H9 (cell line): ENCODE data around the gene TMED7. TPM values are rescaled to one million over a fixed set of nuclear protein-coding genes. Genes with fewer than 3 reads are reported as not detected.

ENCODE experiments used
- DNase-seq: peaks from one replicate; pipeline ENCODE4 v3.0.0-alpha.2; 2017
- H2AFZ ChIP-seq: one replicate; pipeline ENCODE4 v1.6.1; 2013; ENCODE audit warnings: mild to moderate bottlenecking, low read length, control low read depth, moderate library complexity
- H2AK5ac ChIP-seq: 2 replicates; pipeline ENCODE4 v1.6.1; 2013; ENCODE audit warnings: low read length, control low read depth, mixed read lengths; ENCODE audit not compliant: insufficient read length
- H2BK120ac ChIP-seq: one replicate; pipeline ENCODE4 v1.6.1; 2013; ENCODE audit warnings: low read depth, mild to moderate bottlenecking, low read length, control low read depth, inconsistent platforms; ENCODE audit not compliant: poor library complexity, severe bottlenecking
- H2BK12ac ChIP-seq: 2 replicates; pipeline ENCODE4 v1.6.1; 2013; ENCODE audit warnings: low read length, control low read depth, mixed read lengths, low read depth; ENCODE audit not compliant: insufficient read length
- H2BK15ac ChIP-seq: 2 replicates; pipeline ENCODE4 v1.6.1; 2013; ENCODE audit warnings: low read depth, low read length, control low read depth
- H2BK20ac ChIP-seq: one replicate; pipeline ENCODE4 v1.6.1; 2013; ENCODE audit warnings: low read depth, mild to moderate bottlenecking, low read length, control low read depth, inconsistent platforms; ENCODE audit not compliant: poor library complexity, severe bottlenecking
- H2BK5ac ChIP-seq: 2 replicates; pipeline ENCODE4 v1.6.1; 2013; ENCODE audit warnings: low read length, control low read depth, mixed read lengths; ENCODE audit not compliant: insufficient read length
- H3K14ac ChIP-seq: 2 replicates; pipeline ENCODE4 v1.6.1; 2013; ENCODE audit warnings: low read length, control low read depth; ENCODE audit not compliant: insufficient read depth
- H3K18ac ChIP-seq: 2 replicates; pipeline ENCODE4 v1.6.1; 2013; ENCODE audit warnings: low read depth, mild to moderate bottlenecking, mixed read lengths, low read length, control low read depth; ENCODE audit not compliant: insufficient read length
- H3K23ac ChIP-seq: 2 replicates; pipeline ENCODE4 v1.6.1; 2013; ENCODE audit warnings: low read length, control low read depth, mixed read lengths, low read depth; ENCODE audit not compliant: insufficient read length
- H3K23me2 ChIP-seq: 2 replicates; pipeline ENCODE4 v1.6.1; 2013; ENCODE audit warnings: low read depth, mild to moderate bottlenecking, mixed read lengths, low read length, control low read depth; ENCODE audit not compliant: insufficient read length, poor library complexity, severe bottlenecking
- H3K27ac ChIP-seq: 2 replicates; pipeline ENCODE4 v1.5.1; 2013; ENCODE audit warnings: low read length, control low read depth, mixed read lengths, low read depth; ENCODE audit not compliant: insufficient read length
- H3K27me3 ChIP-seq: 2 replicates; pipeline ENCODE4 v1.6.1; 2013; ENCODE audit warnings: low read length, control low read depth, inconsistent platforms; ENCODE audit not compliant: insufficient read depth
- H3K4ac ChIP-seq: 2 replicates; pipeline ENCODE4 v1.6.1; 2013; ENCODE audit warnings: low read depth, mild to moderate bottlenecking, control low read depth, inconsistent platforms, low read length, moderate library complexity
- H3K4me1 ChIP-seq: 2 replicates; pipeline ENCODE4 v1.6.1; 2013; ENCODE audit warnings: low read length, control low read depth, inconsistent platforms; ENCODE audit not compliant: insufficient read depth
- H3K4me2 ChIP-seq: 2 replicates; pipeline ENCODE4 v1.6.1; 2013; ENCODE audit warnings: low read length, control low read depth, mixed read lengths; ENCODE audit not compliant: insufficient read length, insufficient read depth
- H3K56ac ChIP-seq: 2 replicates; pipeline ENCODE4 v1.6.1; 2013; ENCODE audit warnings: low read depth, mild to moderate bottlenecking, mixed read lengths, low read length, control low read depth; ENCODE audit not compliant: insufficient read length
- H3K79me1 ChIP-seq: 2 replicates; pipeline ENCODE4 v1.6.1; 2013; ENCODE audit warnings: low read depth, mild to moderate bottlenecking, moderate library complexity, low read length, control low read depth, inconsistent platforms; ENCODE audit not compliant: insufficient read depth, poor library complexity, severe bottlenecking
- H3K79me2 ChIP-seq: 2 replicates; pipeline ENCODE4 v1.6.1; 2013; ENCODE audit warnings: low read length, control low read depth, inconsistent platforms; ENCODE audit not compliant: insufficient read depth
- H3K9ac ChIP-seq: 2 replicates; pipeline ENCODE4 v1.6.1; 2013; ENCODE audit warnings: low read length, control low read depth, mixed read lengths; ENCODE audit not compliant: insufficient read length; ENCODE audit errors: extremely low read depth
- H3K9me3 ChIP-seq: one replicate; pipeline ENCODE4 v1.6.1; 2013; ENCODE audit warnings: low read depth, low read length, inconsistent platforms; ENCODE audit not compliant: control insufficient read depth
- H3T11ph ChIP-seq: one replicate; pipeline ENCODE4 v1.6.1; 2013; ENCODE audit warnings: mild to moderate bottlenecking, low read length, control low read depth, inconsistent platforms
- H4K20me1 ChIP-seq: one replicate; pipeline ENCODE4 v1.6.1; 2013; ENCODE audit not compliant: control insufficient read depth, insufficient read length, insufficient read depth
- H4K5ac ChIP-seq: 2 replicates; pipeline ENCODE4 v1.6.1; 2013; ENCODE audit warnings: low read depth, mild to moderate bottlenecking, mixed read lengths, low read length, control low read depth; ENCODE audit not compliant: insufficient read length
- H4K8ac ChIP-seq: replicated peaks from 2 replicates; pipeline ENCODE4 v1.6.1; 2013; ENCODE audit warnings: low read length, control low read depth, mixed read lengths, low read depth; ENCODE audit not compliant: insufficient read length
- H4K91ac ChIP-seq: 2 replicates; pipeline ENCODE4 v1.6.1; 2013; ENCODE audit warnings: low read depth, mild to moderate bottlenecking, moderate library complexity, mixed read lengths, low read length, control low read depth; ENCODE audit not compliant: insufficient read length
- H3K27ac Mint-ChIP-seq, 3 experiments: 2 replicates in 2 of 3; 3 replicates in 1 of 3; pipeline ENCODE4 v1.8.0; 2020 to 2021; ENCODE audit warnings: mixed read lengths in 3 of 3, mild to moderate bottlenecking in 1 of 3, moderate library complexity in 1 of 3
- H3K27me3 Mint-ChIP-seq: 2 replicates; pipeline ENCODE4 v1.8.0; 2021; ENCODE audit warnings: low read depth, mild to moderate bottlenecking, moderate library complexity, mixed read lengths
- H3K36me3 Mint-ChIP-seq, 3 experiments: 2 replicates in 2 of 3; 3 replicates in 1 of 3; pipeline ENCODE4 v1.8.0; 2020 to 2021; ENCODE audit warnings: low read depth in 3 of 3, mixed read lengths in 3 of 3; ENCODE audit not compliant: insufficient read depth in 1 of 3
- H3K4me1 Mint-ChIP-seq, 2 experiments: 2 replicates each; pipeline ENCODE4 v1.8.0; 2020; ENCODE audit warnings: mixed read lengths in 2 of 2
- H3K4me3 Mint-ChIP-seq, 2 experiments: 2 replicates in 1 of 2; 3 replicates in 1 of 2; pipeline ENCODE4 v1.8.0; 2020 to 2021; ENCODE audit warnings: mild to moderate bottlenecking in 2 of 2, mixed read lengths in 2 of 2, moderate library complexity in 1 of 2
- H3K9me3 Mint-ChIP-seq, 2 experiments: 2 replicates in 1 of 2; 3 replicates in 1 of 2; pipeline ENCODE4 v1.8.0; 2020; ENCODE audit warnings: mild to moderate bottlenecking in 2 of 2, mixed read lengths in 2 of 2, moderate library complexity in 1 of 2
- CTCF ChIP-seq: fragments of 200-600 bp; sonication (generic); conservative IDR thresholded peaks from 3 replicates; pipeline ENCODE4 v1.8.0; 2021; ENCODE audit warnings: antibody characterized with exemption, mild to moderate bottlenecking
- WGBS: extraction: QIAGEN DNeasy Blood & Tissue Kit; methylation state at CpG from one replicate; pipeline ENCODE4 v1.1.7; 2013; ENCODE audit warnings: missing lambda C conversion rate, low lambda C conversion rate, mixed read lengths; ENCODE audit not compliant: insufficient read length; ENCODE audit errors: extremely low coverage; 5-methylcytosine and 5-hydroxymethylcytosine counted together
- total RNA-seq: library from RNA; stranded (reverse); gene quantifications from 2 replicates; pipeline ENCODE4 v1.2.1, GENCODE V29; 2021

Gene TMED7
- total RNA-seq, 1 experiment from 2014 or later, result 68.8 TPM

DNA sequence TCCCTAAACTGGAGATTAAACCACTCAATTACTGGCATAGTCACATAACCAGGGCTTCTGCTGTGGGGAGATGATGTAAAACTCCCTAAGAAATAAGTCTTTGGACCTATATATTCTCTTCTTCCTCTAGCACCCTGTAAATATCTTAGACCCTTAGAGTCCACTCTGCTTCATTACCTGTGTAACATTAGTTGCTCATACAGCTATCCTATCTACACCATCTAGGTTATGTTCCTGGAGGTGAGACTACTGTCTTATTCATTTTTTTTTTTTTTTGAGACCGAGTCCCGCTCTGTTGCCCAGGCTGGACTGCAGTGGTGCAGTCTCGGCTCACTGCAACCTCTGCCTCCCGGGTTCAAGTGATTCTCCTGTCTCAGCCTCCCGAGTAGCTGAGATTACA lies 14.0 kb downstream of the TMED7 start:
- Histone ChIP-seq H3K4ac (no peak overlapping the region), H3K23ac (no peak overlapping the region), H4K5ac (no peak overlapping the region), H2AFZ (no peak overlapping the region), H3T11ph (no peak overlapping the region), H2BK15ac (no peak overlapping the region), H3K9ac (no peak overlapping the region), H2BK12ac (no peak overlapping the region), H3K9me3 (no peaks in the 10 kb centered on the region), H3K18ac (no peak overlapping the region), H3K14ac (no peak overlapping the region), H3K79me1 (peaks cover 2% of the 10 kb centered on the region), H2BK20ac (no peak overlapping the region), H3K27ac (no peak overlapping the region), H3K79me2 (0 out of 2 replicates have a peak, but pooled peaks cover 1% of the 10 kb centered on the region), H3K27me3 (no peaks in the 10 kb centered on the region), H3K4me2 (no peak overlapping the region), H3K4me1 (no peaks in the 10 kb centered on the region), H2BK5ac (no peak overlapping the region), H4K91ac (no peak overlapping the region), H2AK5ac (no peak overlapping the region), H2BK120ac (no peak overlapping the region), H4K8ac (no peak overlapping the region), H4K20me1 (no peaks in the 10 kb centered on the region), H3K23me2 (no peaks in the 10 kb centered on the region), H3K56ac (no peak overlapping the region)
- Mint-ChIP-seq H3K4me1 (peaks cover 10 to 11% of the 10 kb centered on the region in 2 experiments), H3K9me3 (no peaks in the 10 kb centered on the region), H3K27me3 (no peaks in the 10 kb centered on the region), H3K27ac (no peak overlapping the region), H3K36me3 (peaks cover 2 to 17% (median 15%) of the 10 kb centered on the region in 3 experiments; a peak in 5 of 7 replicates), H3K4me3 (no peak overlapping the region)
- DNase-seq, result no peak
- WGBS, result no CpG with 5 or more reads among the region's 5 CpGs
- TF ChIP-seq CTCF, result no peak
